Endodermal cell (in vitro differentiated cells): Measurements from ENCODE around the gene GABRB1. TPM values are rescaled to one million over a fixed set of nuclear protein-coding genes. Genes with fewer than 3 reads are reported as not detected.

Source experiments
- DNase-seq: peaks from one replicate; pipeline ENCODE4 v3.0.0-alpha.2; 2017
- H3K27ac ChIP-seq: 2 replicates; pipeline ENCODE4 v1.5.1; 2013; ENCODE audit warnings: mild to moderate bottlenecking, low read depth, low read length, moderate library complexity
- H3K27me3 ChIP-seq: 2 replicates; pipeline ENCODE4 v1.6.1; 2013; ENCODE audit warnings: mild to moderate bottlenecking, low read length, moderate library complexity; ENCODE audit not compliant: insufficient read depth, control insufficient read depth, poor library complexity, severe bottlenecking
- H3K36me3 ChIP-seq: 2 replicates; pipeline ENCODE4 v1.7.0; 2013; ENCODE audit warnings: mild to moderate bottlenecking, low read length, moderate library complexity; ENCODE audit not compliant: control insufficient read depth, insufficient read depth
- H3K4me1 ChIP-seq: one replicate; pipeline ENCODE4 v1.7.0; 2013; ENCODE audit warnings: low read length; ENCODE audit not compliant: control insufficient read depth, insufficient read depth
- H3K4me3 ChIP-seq: 2 replicates; pipeline ENCODE4 v1.5.1; 2013; ENCODE audit warnings: mild to moderate bottlenecking, low read length, moderate library complexity
- H3K9ac ChIP-seq: 2 replicates; pipeline ENCODE4 v1.6.1; 2013; ENCODE audit warnings: mild to moderate bottlenecking, low read length, moderate library complexity; ENCODE audit not compliant: poor library complexity, severe bottlenecking; ENCODE audit errors: extremely low read depth
- H3K9me3 ChIP-seq: 2 replicates; pipeline ENCODE4 v1.6.1; 2013; ENCODE audit warnings: mild to moderate bottlenecking, low read length, moderate library complexity; ENCODE audit not compliant: control insufficient read depth
- H3K27ac Mint-ChIP-seq: 2 replicates; pipeline ENCODE4 v1.8.0; 2020; ENCODE audit warnings: mixed read lengths
- H3K27me3 Mint-ChIP-seq: 2 replicates; pipeline ENCODE4 v1.8.0; 2021; ENCODE audit warnings: mild to moderate bottlenecking, mixed read lengths; ENCODE audit not compliant: insufficient read depth
- H3K36me3 Mint-ChIP-seq: 2 replicates; pipeline ENCODE4 v1.8.0; 2020; ENCODE audit warnings: low read depth, mixed read lengths
- H3K4me1 Mint-ChIP-seq: 2 replicates; pipeline ENCODE4 v1.8.0; 2020; ENCODE audit warnings: mixed read lengths
- H3K4me3 Mint-ChIP-seq: 2 replicates; pipeline ENCODE4 v1.8.0; 2020; ENCODE audit warnings: mild to moderate bottlenecking, moderate library complexity, mixed read lengths
- H3K9me3 Mint-ChIP-seq: 2 replicates; pipeline ENCODE4 v1.8.0; 2020; ENCODE audit warnings: mild to moderate bottlenecking, mixed read lengths
- WGBS, 2 experiments: methylation state at CpG; one replicate each; pipeline versions ENCODE4 v1.1.5 to v1.1.7; 2013; ENCODE audit warnings: missing lambda C conversion rate in 2 of 2, mixed read lengths in 1 of 2; ENCODE audit not compliant: insufficient coverage in 1 of 2, insufficient read length in 1 of 2; 5-methylcytosine and 5-hydroxymethylcytosine counted together
- total RNA-seq, 2 donors: library from RNA; stranded (reverse); fragmentation: NEBNext Ultra II Directional in 1 of 2; extraction: Animal tissue kit (Norgen Biotek cat#: 25700) in 1 of 2; gene quantifications; 2 replicates in 1 of 2; 3 replicates in 1 of 2; pipeline ENCODE4 v1.2.1, GENCODE V29; 2021
- TF ChIP-seq, protein P1 (sequence below): fragments of 200-600 bp; sonication (generic); conservative IDR thresholded peaks from 2 replicates; pipeline ENCODE4 v1.5.0; 2021; ENCODE audit warnings: antibody characterized with exemption, mild to moderate bottlenecking

GABRB1 gene
- total RNA-seq, 2 donors from 2014 or later, result not detected

DNA sequence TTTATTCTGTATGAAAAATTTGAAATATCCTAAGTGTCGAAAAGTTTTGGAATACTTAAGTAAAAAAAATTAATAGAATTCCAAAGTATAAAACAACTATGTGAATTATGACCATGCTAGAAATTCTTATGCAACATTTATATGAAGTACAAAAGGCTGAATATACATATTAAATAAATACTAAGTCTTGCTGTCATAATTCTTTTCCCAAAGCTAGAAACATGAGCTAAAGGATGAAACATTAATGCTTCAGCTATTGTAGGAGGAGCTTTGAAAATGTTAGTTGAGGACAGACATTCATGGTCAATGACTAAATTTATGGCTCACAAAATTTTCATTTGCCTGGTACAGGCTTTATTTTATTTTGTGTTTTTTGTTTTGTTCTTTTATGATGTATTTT, 207.3 kb downstream of the GABRB1 start:
- no peak for DNase-seq
- Mint-ChIP-seq H3K27ac (no peak overlapping the region), H3K4me3 (no peak overlapping the region), H3K9me3 (peaks cover 6% of the 10 kb centered on the region), H3K36me3 (no peaks in the 10 kb centered on the region), H3K27me3 (no peaks in the 10 kb centered on the region), H3K4me1 (no peaks in the 10 kb centered on the region)
- Histone ChIP-seq H3K27ac (no peak overlapping the region), H3K4me1 (no peaks in the 10 kb centered on the region), H3K9me3 (no peaks in the 10 kb centered on the region), H3K9ac (no peak overlapping the region), H3K36me3 (no peaks in the 10 kb centered on the region), H3K27me3 (no peaks in the 10 kb centered on the region), H3K4me3 (no peak overlapping the region)
- no CpG with 5 or more reads among the region's 1 CpG for WGBS, 2 experiments
- TF ChIP-seq, protein P1, sequence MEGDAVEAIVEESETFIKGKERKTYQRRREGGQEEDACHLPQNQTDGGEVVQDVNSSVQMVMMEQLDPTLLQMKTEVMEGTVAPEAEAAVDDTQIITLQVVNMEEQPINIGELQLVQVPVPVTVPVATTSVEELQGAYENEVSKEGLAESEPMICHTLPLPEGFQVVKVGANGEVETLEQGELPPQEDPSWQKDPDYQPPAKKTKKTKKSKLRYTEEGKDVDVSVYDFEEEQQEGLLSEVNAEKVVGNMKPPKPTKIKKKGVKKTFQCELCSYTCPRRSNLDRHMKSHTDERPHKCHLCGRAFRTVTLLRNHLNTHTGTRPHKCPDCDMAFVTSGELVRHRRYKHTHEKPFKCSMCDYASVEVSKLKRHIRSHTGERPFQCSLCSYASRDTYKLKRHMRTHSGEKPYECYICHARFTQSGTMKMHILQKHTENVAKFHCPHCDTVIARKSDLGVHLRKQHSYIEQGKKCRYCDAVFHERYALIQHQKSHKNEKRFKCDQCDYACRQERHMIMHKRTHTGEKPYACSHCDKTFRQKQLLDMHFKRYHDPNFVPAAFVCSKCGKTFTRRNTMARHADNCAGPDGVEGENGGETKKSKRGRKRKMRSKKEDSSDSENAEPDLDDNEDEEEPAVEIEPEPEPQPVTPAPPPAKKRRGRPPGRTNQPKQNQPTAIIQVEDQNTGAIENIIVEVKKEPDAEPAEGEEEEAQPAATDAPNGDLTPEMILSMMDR, result no peak

DNA sequence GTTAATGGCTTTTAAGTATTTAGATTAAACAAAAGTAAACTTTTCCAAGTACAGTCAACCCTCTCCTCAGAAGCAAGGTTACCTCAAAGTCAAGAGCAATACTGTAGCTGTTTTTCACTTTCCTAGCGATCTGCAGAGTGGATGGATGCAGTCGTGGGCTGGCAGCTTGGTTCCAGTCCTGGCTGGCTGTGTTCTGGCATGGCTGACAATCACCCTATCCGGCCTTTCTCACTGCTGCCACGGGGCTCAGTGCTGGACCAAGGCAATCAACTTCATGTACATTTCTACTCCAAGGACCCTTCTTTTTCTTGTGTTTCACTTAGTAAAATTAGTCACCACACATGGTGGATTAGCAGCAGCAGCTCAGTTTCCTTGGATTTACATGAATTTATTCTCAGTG, 208.3 kb downstream of the GABRB1 start:
- no peaks in the 10 kb centered on the region for H3K4me1 Mint-ChIP-seq
- no peak overlapping the region for H3K4me3 Mint-ChIP-seq
- H3K27ac Mint-ChIP-seq, result no peak overlapping the region
- WGBS, 2 experiments, result 89 to 90% methylated on average over 2 to 4 of the region's 4 CpGs
- TF ChIP-seq, protein P1, result no peak
- Histone ChIP-seq H3K27ac (no peak overlapping the region), H3K9me3 (no peaks in the 10 kb centered on the region), H3K4me3 (no peak overlapping the region), H3K9ac (no peak overlapping the region), H3K36me3 (no peaks in the 10 kb centered on the region), H3K27me3 (no peaks in the 10 kb centered on the region), H3K4me1 (no peaks in the 10 kb centered on the region)
- no peaks in the 10 kb centered on the region for H3K36me3 Mint-ChIP-seq
- H3K27me3 Mint-ChIP-seq, result no peaks in the 10 kb centered on the region
- DNase-seq, result no peak
- peaks cover 6% of the 10 kb centered on the region for H3K9me3 Mint-ChIP-seq

DNA sequence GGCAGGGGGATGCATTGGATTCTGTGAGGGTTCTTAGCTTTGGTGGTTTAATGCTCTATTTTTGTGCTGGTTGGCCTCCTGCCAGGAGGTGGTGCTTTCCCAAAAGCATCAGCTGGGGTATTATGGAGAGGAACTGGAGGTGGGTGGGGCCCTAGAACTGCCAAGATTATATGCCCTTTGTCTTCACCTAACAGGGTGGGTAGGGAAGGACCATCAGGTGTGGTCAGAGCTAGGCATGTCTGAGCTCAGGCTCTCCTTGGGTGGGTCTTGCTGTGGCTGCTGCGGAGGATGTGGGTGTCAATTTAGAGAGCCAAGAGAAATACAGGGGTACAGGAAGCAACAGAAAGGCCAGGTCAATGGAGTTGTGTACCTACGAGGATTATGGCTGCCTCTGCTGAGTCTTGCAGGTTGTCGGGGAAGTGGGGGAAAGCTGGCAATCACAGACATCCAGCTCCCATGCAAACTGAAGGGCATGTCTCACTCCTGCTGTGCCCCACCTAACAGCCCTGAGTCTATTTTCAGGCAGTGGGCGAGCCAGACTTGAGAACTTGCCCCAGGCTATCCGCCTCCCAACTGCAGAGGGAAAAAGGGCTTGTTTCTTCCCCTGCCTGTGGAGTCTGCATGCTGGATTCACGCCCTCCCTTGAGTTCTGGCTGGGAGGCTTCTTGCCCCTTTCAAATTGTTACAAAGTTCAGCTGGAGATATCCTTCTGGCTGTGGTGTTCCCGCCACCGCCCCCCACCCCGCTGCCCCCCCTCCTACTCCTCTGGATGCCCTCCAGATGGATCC, 220.2 kb downstream of the GABRB1 start:
- H3K4me1 Mint-ChIP-seq, result no peaks in the 10 kb centered on the region
- no peak for DNase-seq
- TF ChIP-seq, protein P1, result no peak
- WGBS, 2 experiments, result 80 to 88% methylated on average over 2 to 9 of the region's 9 CpGs
- no peak overlapping the region for H3K4me3 Mint-ChIP-seq
- Histone ChIP-seq H3K9ac (no peak overlapping the region), H3K4me1 (no peaks in the 10 kb centered on the region), H3K27me3 (no peaks in the 10 kb centered on the region), H3K36me3 (no peaks in the 10 kb centered on the region), H3K9me3 (peaks cover 3% of the 10 kb centered on the region), H3K27ac (no peak overlapping the region), H3K4me3 (no peak overlapping the region)
- H3K9me3 Mint-ChIP-seq, result peaks cover 6% of the 10 kb centered on the region
- H3K36me3 Mint-ChIP-seq, result no peaks in the 10 kb centered on the region
- H3K27me3 Mint-ChIP-seq, result peaks cover 3% of the 10 kb centered on the region
- H3K27ac Mint-ChIP-seq, result no peak overlapping the region
